NAMALWA (cell line): Measurements from ENCODE around the gene GFI1B.
A peak's percentile ranks its signal among the peaks of the same experiment; 100 is the strongest.

ENCODE experiments used
- DNase-seq: peaks from one replicate; pipeline ENCODE4 v3.0.0-alpha.2; 2015; ENCODE audit warnings: low spot score

Gene GFI1B

GRCh38 chr9:133014696-133015095 lies 36.2 kb downstream of the GFI1B start:
- DNase-seq, result no peak

- peak; percentile 54 for DNase-seq
Measured at GRCh38 chr9:133023117-133023890, 44.8 kb downstream of the GFI1B start.

- DNase-seq, result no peak
Measured at GRCh38 chr9:133026426-133026825, 47.9 kb downstream of the GFI1B start.

- DNase-seq, result no peak
Measured at GRCh38 chr9:133027134-133027533, 48.6 kb downstream of the GFI1B start.

GRCh38 chr9:133028221-133028620 lies 49.7 kb downstream of the GFI1B start:
- DNase-seq, result no peak

- DNase-seq, result no peak
Measured at GRCh38 chr9:133029994-133030316, 51.5 kb downstream of the GFI1B start.

GRCh38 chr9:133030317-133031129 lies 52.0 kb downstream of the GFI1B start, which contains the start of gene GTF3C5:
Gene GTF3C5, plus strand, starts transcription at chr9:133030997. Its CDS starts 15 bp downstream, at chr9:133031012.
- DNase-seq, result peak; percentile 99

GRCh38 chr9:133031130-133031422 lies 52.6 kb downstream of the GFI1B start:
- DNase-seq, result no peak

GRCh38 chr9:133031496-133031911 lies 53.0 kb downstream of the GFI1B start:
- DNase-seq, result no peak

GRCh38 chr9:133032171-133032570 lies 53.7 kb downstream of the GFI1B start:
- no peak for DNase-seq

- no peak for DNase-seq
Measured at GRCh38 chr9:133035669-133036068, 57.2 kb downstream of the GFI1B start.

- no peak for DNase-seq
Measured at GRCh38 chr9:133037775-133038515, 59.5 kb downstream of the GFI1B start.

- peak; percentile 58 for DNase-seq
Measured at GRCh38 chr9:133040892-133041479, 62.5 kb downstream of the GFI1B start.
